KMS-11 (cell line): ENCODE data around the gene TEKT3.

ENCODE experiments used
- H2AFZ ChIP-seq: fragments of 200-600 bp; sonication (generic); 2 replicates; pipeline ENCODE4 v1.6.1; 2016; ENCODE audit warnings: antibody characterized with exemption, mixed run types, low read depth
- H3K27ac ChIP-seq: fragments of 200-600 bp; sonication (generic); 2 replicates; pipeline ENCODE4 v1.6.1; 2016; ENCODE audit warnings: mild to moderate bottlenecking, mixed run types
- H3K27me3 ChIP-seq: fragments of 200-600 bp; sonication (generic); 2 replicates; pipeline ENCODE4 v1.6.1; 2017; ENCODE audit warnings: mild to moderate bottlenecking, low read depth, mixed run types, moderate library complexity; ENCODE audit not compliant: insufficient read depth
- H3K36me3 ChIP-seq: fragments of 200-600 bp; sonication (generic); 2 replicates; pipeline ENCODE4 v1.6.1; 2017; ENCODE audit warnings: mild to moderate bottlenecking, mixed run types; ENCODE audit not compliant: insufficient read depth
- H3K4me1 ChIP-seq: fragments of 200-600 bp; sonication (generic); 2 replicates; pipeline ENCODE4 v1.6.1; 2016; ENCODE audit warnings: mild to moderate bottlenecking, low read depth, mixed run types; ENCODE audit not compliant: poor library complexity, severe bottlenecking
- H3K4me2 ChIP-seq: fragments of 200-600 bp; sonication (generic); 2 replicates; pipeline ENCODE4 v1.7.0; 2016; ENCODE audit warnings: mild to moderate bottlenecking, mixed run types
- H3K4me3 ChIP-seq: fragments of 200-600 bp; sonication (generic); IDR thresholded peaks from 2 replicates; pipeline ENCODE4 v1.6.1; 2017; ENCODE audit warnings: low read depth, low read length, mixed read lengths; ENCODE audit not compliant: insufficient read depth
- H3K79me2 ChIP-seq: fragments of 200-600 bp; sonication (generic); 2 replicates; pipeline ENCODE4 v1.6.1; 2016; ENCODE audit warnings: low read depth, mixed run types; ENCODE audit not compliant: insufficient read depth
- H3K9ac ChIP-seq: fragments of 200-600 bp; sonication (generic); 2 replicates; pipeline ENCODE4 v1.6.1; 2016; ENCODE audit warnings: mild to moderate bottlenecking, mixed run types
- H4K20me1 ChIP-seq: fragments of 200-600 bp; sonication (generic); 2 replicates; pipeline ENCODE4 v1.6.1; 2016; ENCODE audit warnings: mild to moderate bottlenecking, mixed run types; ENCODE audit not compliant: insufficient read depth
- TF ChIP-seq, protein P1 (sequence below): fragments of 200-600 bp; sonication (generic); conservative IDR thresholded peaks from 2 replicates; pipeline ENCODE4 v1.6.1; 2017; ENCODE audit warnings: low read depth, mild to moderate bottlenecking, antibody characterized with exemption, low read length, moderate library complexity, mixed read lengths

TEKT3 gene

DNA sequence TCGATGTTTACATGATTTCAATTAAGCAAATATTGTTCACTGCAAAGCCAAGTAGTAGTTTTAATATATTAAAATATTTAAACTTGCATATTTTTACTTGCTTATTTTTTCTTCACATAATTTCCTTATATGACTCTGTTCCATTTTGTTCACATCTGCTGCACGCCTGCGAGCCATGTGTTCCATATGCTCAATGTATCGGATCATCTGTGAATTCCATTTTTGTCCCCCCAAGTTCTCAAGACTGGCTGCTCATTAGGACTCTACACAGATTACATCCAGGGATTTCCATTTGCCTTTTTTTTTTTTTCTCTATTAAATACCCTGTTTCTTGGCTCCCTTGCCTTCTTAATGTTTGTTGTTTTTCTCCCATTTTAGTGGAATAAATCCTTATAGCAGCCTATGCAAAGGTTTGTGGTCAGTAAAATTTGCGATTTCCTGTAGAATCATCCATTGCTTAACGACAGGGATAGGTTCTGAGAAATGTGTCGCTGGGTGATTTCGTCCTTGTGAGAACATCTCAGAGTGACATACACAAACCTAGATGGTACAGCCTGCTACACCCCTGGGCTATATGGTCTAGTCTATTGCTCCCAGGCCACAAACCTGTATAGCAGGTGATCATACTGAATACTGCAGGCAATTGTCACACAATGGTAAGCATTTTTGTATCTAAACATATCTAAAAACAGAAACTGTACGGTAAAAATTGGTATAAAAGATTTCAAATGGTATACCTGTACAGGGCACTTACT is 30.2 kb upstream of the TEKT3 start:
- no peaks in the 10 kb centered on the region for H3K4me1 ChIP-seq
- no peak overlapping the region for H3K4me3 ChIP-seq
- H3K36me3 ChIP-seq: no peaks in the 10 kb centered on the region
- TF ChIP-seq, protein P1, sequence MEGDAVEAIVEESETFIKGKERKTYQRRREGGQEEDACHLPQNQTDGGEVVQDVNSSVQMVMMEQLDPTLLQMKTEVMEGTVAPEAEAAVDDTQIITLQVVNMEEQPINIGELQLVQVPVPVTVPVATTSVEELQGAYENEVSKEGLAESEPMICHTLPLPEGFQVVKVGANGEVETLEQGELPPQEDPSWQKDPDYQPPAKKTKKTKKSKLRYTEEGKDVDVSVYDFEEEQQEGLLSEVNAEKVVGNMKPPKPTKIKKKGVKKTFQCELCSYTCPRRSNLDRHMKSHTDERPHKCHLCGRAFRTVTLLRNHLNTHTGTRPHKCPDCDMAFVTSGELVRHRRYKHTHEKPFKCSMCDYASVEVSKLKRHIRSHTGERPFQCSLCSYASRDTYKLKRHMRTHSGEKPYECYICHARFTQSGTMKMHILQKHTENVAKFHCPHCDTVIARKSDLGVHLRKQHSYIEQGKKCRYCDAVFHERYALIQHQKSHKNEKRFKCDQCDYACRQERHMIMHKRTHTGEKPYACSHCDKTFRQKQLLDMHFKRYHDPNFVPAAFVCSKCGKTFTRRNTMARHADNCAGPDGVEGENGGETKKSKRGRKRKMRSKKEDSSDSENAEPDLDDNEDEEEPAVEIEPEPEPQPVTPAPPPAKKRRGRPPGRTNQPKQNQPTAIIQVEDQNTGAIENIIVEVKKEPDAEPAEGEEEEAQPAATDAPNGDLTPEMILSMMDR: no peak
- H3K9ac ChIP-seq: no peak overlapping the region
- no peak overlapping the region for H3K27ac ChIP-seq
- no peak overlapping the region for H3K4me2 ChIP-seq
- H3K79me2 ChIP-seq: no peaks in the 10 kb centered on the region
- no peaks in the 10 kb centered on the region for H4K20me1 ChIP-seq
- no peak overlapping the region for H2AFZ ChIP-seq
- H3K27me3 ChIP-seq: no peaks in the 10 kb centered on the region

DNA sequence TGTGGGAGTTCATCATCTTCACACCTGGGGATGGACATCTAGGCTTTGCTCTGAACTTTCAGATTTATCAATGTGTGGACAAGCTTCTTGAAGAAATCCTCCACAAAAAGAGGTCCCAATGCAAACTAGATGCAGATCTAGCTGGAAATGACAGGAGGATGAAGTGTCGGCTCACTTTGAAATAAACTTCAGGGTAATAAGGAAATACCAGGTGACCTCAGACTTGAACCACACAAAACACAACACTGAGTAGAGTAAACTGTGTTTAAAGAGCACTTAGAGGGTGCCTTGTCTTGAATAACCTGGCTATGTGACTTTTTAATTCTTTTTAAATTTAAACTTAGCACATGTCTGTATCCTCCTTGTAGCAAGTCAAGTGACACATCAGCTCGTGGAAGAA is 27.2 kb upstream of the TEKT3 start:
- H3K4me3 ChIP-seq: no peak overlapping the region
- H3K4me1 ChIP-seq: no peaks in the 10 kb centered on the region
- TF ChIP-seq, protein P1: no peak
- no peak overlapping the region for H2AFZ ChIP-seq
- H3K4me2 ChIP-seq: no peak overlapping the region
- H3K79me2 ChIP-seq: no peaks in the 10 kb centered on the region
- no peak overlapping the region for H3K27ac ChIP-seq
- H3K27me3 ChIP-seq: no peaks in the 10 kb centered on the region
- no peaks in the 10 kb centered on the region for H4K20me1 ChIP-seq
- H3K9ac ChIP-seq: no peak overlapping the region
- no peaks in the 10 kb centered on the region for H3K36me3 ChIP-seq

DNA sequence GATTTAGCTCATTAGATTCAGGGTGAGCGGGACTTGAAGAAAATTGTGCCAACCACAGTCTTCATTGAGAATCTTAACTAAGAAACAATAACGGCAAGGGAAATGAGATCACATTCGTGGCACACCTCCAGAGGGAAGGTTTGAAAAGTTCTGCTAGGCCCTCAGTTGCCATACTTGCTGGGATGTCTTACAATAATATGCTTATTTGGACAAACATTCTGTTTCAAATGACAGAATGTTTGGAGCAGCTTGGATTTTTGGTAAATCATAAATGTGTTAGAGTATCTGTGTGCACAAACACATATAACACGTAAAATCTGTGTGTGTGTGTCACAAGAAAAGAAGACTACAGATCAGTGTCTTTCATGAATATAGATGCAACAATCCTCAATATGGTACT is 24.6 kb upstream of the TEKT3 start:
- H4K20me1 ChIP-seq: no peaks in the 10 kb centered on the region
- TF ChIP-seq, protein P1: no peak

DNA sequence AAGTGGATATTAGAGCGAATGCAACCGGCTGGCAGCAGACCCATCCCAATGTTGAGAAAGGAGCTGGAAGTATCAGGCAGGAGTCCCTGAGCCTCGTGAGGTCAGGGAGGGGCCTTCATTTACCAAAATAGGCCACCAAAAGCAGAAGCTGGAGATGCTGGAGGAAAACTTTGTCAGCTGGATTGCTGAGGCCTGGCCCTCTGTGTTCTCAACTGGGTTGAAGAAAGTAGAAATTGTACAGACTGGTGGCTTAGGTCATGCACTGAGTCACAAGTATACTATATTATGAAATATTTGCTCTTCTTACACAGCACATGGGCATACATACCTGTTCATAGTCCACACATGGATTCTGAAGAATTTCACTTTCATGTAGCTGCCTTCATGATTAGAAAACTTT is 23.2 kb upstream of the TEKT3 start:
- Histone ChIP-seq H3K4me3 (no peak overlapping the region), H3K9ac (no peak overlapping the region), H3K79me2 (no peaks in the 10 kb centered on the region), H3K4me1 (no peaks in the 10 kb centered on the region), H3K4me2 (no peak overlapping the region), H4K20me1 (no peaks in the 10 kb centered on the region), H3K27ac (no peak overlapping the region), H3K27me3 (no peaks in the 10 kb centered on the region), H3K36me3 (no peaks in the 10 kb centered on the region), H2AFZ (no peak overlapping the region)
- TF ChIP-seq, protein P1: no peak

More for the DNA sequence above, 24.6 kb upstream of the TEKT3 start:
- H3K36me3 ChIP-seq: no peaks in the 10 kb centered on the region
- no peak overlapping the region for H3K4me2 ChIP-seq
- H3K9ac ChIP-seq: no peak overlapping the region
- H3K4me1 ChIP-seq: no peaks in the 10 kb centered on the region
- H3K79me2 ChIP-seq: no peaks in the 10 kb centered on the region
- H2AFZ ChIP-seq: no peak overlapping the region
- no peaks in the 10 kb centered on the region for H3K27me3 ChIP-seq
- no peak overlapping the region for H3K4me3 ChIP-seq
- no peak overlapping the region for H3K27ac ChIP-seq
